T-helper 1 cell treated with Interleukin-12 subunit alpha and Interleukin-12 subunit beta and Interleukin-4 antibody, amounts not matched to agents 30 ng/mL and 1 ng/mL, for 36 hours (primary cell): ENCODE data around the gene SEC24C. TPM values are rescaled to one million over a fixed set of nuclear protein-coding genes. Genes with fewer than 3 reads are reported as not detected.
"Not testable (repeated sequence)": the region's sequence is repeated elsewhere in the genome, so short reads cannot be mapped to it uniquely, and the experiment has no call there.

Source experiments
- intact Hi-C: fragments of 100-400 bp; cut with micrococcal nuclease; formaldehyde crosslinking; loops from one replicate; pipeline ENCODE4 v1.15.1; 2024
- total RNA-seq: library from RNA; stranded (reverse); gene quantifications from 2 replicates; pipeline ENCODE4 v1.2.3, GENCODE V29; 2022

SEC24C gene
- total RNA-seq, 1 donor from 2014 or later = 135 TPM

- intact Hi-C loops = no loop called here
Observed at GRCh38 chr10:73789659-73790055, 45.5 kb downstream of the SEC24C start.

GRCh38 chr10:73790886-73791625 is 46.9 kb downstream of the SEC24C start:
- intact Hi-C loops = no loop called here

- intact Hi-C loops = no loop called here
Observed at GRCh38 chr10:73791871-73792400, 47.8 kb downstream of the SEC24C start.

- intact Hi-C loops = no loop called here
Observed at GRCh38 chr10:73793456-73793855, 49.3 kb downstream of the SEC24C start.

GRCh38 chr10:73795491-73795890 is 51.3 kb downstream of the SEC24C start:
- intact Hi-C loops = not testable (repeated sequence)

GRCh38 chr10:73796035-73796434 is 51.9 kb downstream of the SEC24C start:
- intact Hi-C loops = not testable (repeated sequence)

- intact Hi-C loops = no loop called here
Observed at GRCh38 chr10:73796766-73797165, 52.6 kb downstream of the SEC24C start.

GRCh38 chr10:73797324-73798025 is 53.3 kb downstream of the SEC24C start:
- intact Hi-C loops = no loop called here

- intact Hi-C loops = no loop called here
Observed at GRCh38 chr10:73798087-73798486, 53.9 kb downstream of the SEC24C start.

- intact Hi-C loops = no loop called here
Observed at GRCh38 chr10:73798927-73799560, 54.9 kb downstream of the SEC24C start.

GRCh38 chr10:73799899-73800559 is 55.9 kb downstream of the SEC24C start:
- intact Hi-C loops = no loop called here

GRCh38 chr10:73800560-73801252 is 56.5 kb downstream of the SEC24C start:
- intact Hi-C loops = no loop called here

GRCh38 chr10:73801253-73801590 is 57.0 kb downstream of the SEC24C start:
- intact Hi-C loops = no loop called here

- intact Hi-C loops = loop anchor here (1.0 kb wide), 1 partner anchor 8 kb away; no protein-coding TSS in a partner anchor
Observed at GRCh38 chr10:73802276-73802991, 58.3 kb downstream of the SEC24C start.

GRCh38 chr10:73803680-73804286 is 59.6 kb downstream of the SEC24C start:
- intact Hi-C loops = no loop called here

GRCh38 chr10:73806176-73806950 is 62.2 kb downstream of the SEC24C start:
- intact Hi-C loops = no loop called here

- intact Hi-C loops = no loop called here
Observed at GRCh38 chr10:73807471-73807870, 63.3 kb downstream of the SEC24C start.

- intact Hi-C loops = no loop called here
Observed at GRCh38 chr10:73808021-73808815, 64.0 kb downstream of the SEC24C start.
